DND-41 (cell line): Measurements from ENCODE around the gene SH3TC1.

Experiments
- ATAC-seq: fragments of 200-7000 bp; cut with Tn5 transposase; 3 replicates; pipeline ENCODE4 v1.9.1; 2021; ENCODE audit warnings: low read depth; ENCODE audit not compliant: insufficient read depth
- DNase-seq: peaks from one replicate; pipeline ENCODE4 v3.0.0-alpha.2; 2020
- H2AFZ ChIP-seq: 2 replicates; pipeline ENCODE4 v1.6.0; 2012; ENCODE audit warnings: low read depth, low read length
- H3K27ac ChIP-seq: 2 replicates; pipeline ENCODE4 v1.5.1; 2012; ENCODE audit warnings: low read length, inconsistent platforms
- H3K27me3 ChIP-seq: fragments of 200-600 bp; sonication (generic); 2 replicates; pipeline ENCODE4 v1.6.0; 2012; ENCODE audit warnings: low read length, mild to moderate bottlenecking, inconsistent platforms; ENCODE audit not compliant: insufficient read depth, poor library complexity
- H3K36me3 ChIP-seq: 2 replicates; pipeline ENCODE4 v1.5.1; 2012; ENCODE audit warnings: low read length, inconsistent platforms; ENCODE audit not compliant: insufficient read depth
- H3K4me1 ChIP-seq: 2 replicates; pipeline ENCODE4 v1.5.1; 2012; ENCODE audit warnings: mild to moderate bottlenecking, low read length; ENCODE audit not compliant: insufficient read depth
- H3K4me2 ChIP-seq: 2 replicates; pipeline ENCODE4 v1.6.0; 2012; ENCODE audit warnings: mild to moderate bottlenecking, moderate library complexity, low read length, inconsistent platforms; ENCODE audit not compliant: insufficient read depth
- H3K4me3 ChIP-seq, 2 experiments: fragments of 200-600 bp in 1 of 2; shearing (Covaris generic) in 1 of 2; 2 replicates each; pipeline ENCODE4 v1.5.1; 2012 to 2016; ENCODE audit warnings: inconsistent platforms in 2 of 2, low read length in 2 of 2, mild to moderate bottlenecking in 2 of 2, low read depth in 1 of 2, moderate library complexity in 1 of 2
- H3K79me2 ChIP-seq: 2 replicates; pipeline ENCODE4 v1.6.0; 2012; ENCODE audit warnings: low read length, inconsistent platforms; ENCODE audit not compliant: insufficient read depth
- H3K9ac ChIP-seq: 2 replicates; pipeline ENCODE4 v1.6.0; 2012; ENCODE audit warnings: low read depth, mild to moderate bottlenecking, inconsistent platforms, low read length, moderate library complexity
- H3K9me3 ChIP-seq: 2 replicates; pipeline ENCODE4 v1.5.1; 2012; ENCODE audit warnings: low read length, moderate library complexity, mild to moderate bottlenecking, inconsistent platforms; ENCODE audit not compliant: insufficient read depth, severe bottlenecking
- H4K20me1 ChIP-seq: 2 replicates; pipeline ENCODE4 v1.6.0; 2012; ENCODE audit warnings: low read length; ENCODE audit not compliant: insufficient read depth
- EZH2 ChIP-seq: IDR thresholded peaks from 3 replicates; pipeline ENCODE4 v1.6.1; 2012; ENCODE audit warnings: borderline replicate concordance, low read depth, mild to moderate bottlenecking, moderate library complexity, low read length, inconsistent platforms; ENCODE audit not compliant: severe bottlenecking
- TF ChIP-seq, protein P1 (sequence below): IDR thresholded peaks from 2 replicates; pipeline ENCODE4 v1.5.1; 2012; ENCODE audit warnings: borderline replicate concordance, low read length, moderate library complexity, mild to moderate bottlenecking; ENCODE audit not compliant: poor library complexity, severe bottlenecking; ENCODE audit errors: extremely low read depth

SH3TC1 gene

DNA sequence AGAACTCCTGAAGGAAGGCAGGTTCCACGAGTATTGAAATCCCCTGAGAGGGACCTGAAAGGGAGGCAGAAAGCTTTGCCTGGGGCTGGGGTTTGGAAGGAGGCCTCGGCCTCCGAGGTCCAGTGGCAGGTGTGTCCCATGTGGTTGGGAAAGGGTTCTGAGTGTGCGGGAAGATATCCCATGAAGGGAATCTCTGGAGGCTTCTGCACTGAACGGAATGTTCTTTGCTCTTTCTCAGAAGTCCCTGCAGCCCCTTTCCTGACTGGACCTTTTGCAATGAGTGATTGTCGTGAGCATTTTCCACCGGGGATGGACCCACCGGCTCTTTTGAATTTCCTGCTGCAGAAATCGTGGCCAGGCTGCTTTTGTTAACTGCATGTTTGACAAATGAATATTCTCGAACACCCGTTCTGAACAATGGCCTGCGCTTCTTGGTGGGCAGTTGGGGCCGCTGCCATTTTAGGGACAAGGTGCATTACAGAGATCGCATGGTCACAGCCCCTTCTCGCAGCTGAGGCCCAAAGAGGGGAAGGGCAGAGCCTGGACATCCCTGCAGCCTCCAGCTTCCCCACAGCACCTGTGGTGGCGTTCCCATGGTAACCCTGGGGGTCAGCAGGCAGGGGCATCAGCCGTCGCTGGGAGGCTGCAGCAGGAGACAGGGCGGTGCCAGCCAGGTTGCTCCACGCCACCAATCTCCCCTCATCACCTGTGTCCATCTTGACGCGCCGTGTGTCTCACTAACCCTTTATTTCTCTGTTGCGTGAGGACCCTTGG lies 52.2 kb downstream of the SH3TC1 start:
- H3K4me1 ChIP-seq, result no peaks in the 10 kb centered on the region
- H3K9ac ChIP-seq, result no peak overlapping the region
- H3K9me3 ChIP-seq, result no peaks in the 10 kb centered on the region
- TF ChIP-seq, protein P1, sequence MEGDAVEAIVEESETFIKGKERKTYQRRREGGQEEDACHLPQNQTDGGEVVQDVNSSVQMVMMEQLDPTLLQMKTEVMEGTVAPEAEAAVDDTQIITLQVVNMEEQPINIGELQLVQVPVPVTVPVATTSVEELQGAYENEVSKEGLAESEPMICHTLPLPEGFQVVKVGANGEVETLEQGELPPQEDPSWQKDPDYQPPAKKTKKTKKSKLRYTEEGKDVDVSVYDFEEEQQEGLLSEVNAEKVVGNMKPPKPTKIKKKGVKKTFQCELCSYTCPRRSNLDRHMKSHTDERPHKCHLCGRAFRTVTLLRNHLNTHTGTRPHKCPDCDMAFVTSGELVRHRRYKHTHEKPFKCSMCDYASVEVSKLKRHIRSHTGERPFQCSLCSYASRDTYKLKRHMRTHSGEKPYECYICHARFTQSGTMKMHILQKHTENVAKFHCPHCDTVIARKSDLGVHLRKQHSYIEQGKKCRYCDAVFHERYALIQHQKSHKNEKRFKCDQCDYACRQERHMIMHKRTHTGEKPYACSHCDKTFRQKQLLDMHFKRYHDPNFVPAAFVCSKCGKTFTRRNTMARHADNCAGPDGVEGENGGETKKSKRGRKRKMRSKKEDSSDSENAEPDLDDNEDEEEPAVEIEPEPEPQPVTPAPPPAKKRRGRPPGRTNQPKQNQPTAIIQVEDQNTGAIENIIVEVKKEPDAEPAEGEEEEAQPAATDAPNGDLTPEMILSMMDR, result no peak
- H3K79me2 ChIP-seq, result no peaks in the 10 kb centered on the region
- no peaks in the 10 kb centered on the region for H4K20me1 ChIP-seq
- no peak for ATAC-seq
- H3K27ac ChIP-seq, result no peak overlapping the region
- DNase-seq, result no peak
- no peaks in the 10 kb centered on the region for H3K36me3 ChIP-seq
- no peaks in the 10 kb centered on the region for H3K27me3 ChIP-seq
- H3K4me2 ChIP-seq, result no peak overlapping the region
- no peak overlapping the region for H2AFZ ChIP-seq
- H3K4me3 ChIP-seq, result no peak overlapping the region

- TF ChIP-seq, protein P1, result no peak
- TF ChIP-seq EZH2, result no peak
- Histone ChIP-seq H3K79me2 (no peaks in the 10 kb centered on the region), H4K20me1 (no peaks in the 10 kb centered on the region), H3K4me3 (no peak overlapping the region), H3K27me3 (no peaks in the 10 kb centered on the region), H3K9ac (no peak overlapping the region), H3K36me3 (no peaks in the 10 kb centered on the region), H2AFZ (no peak overlapping the region), H3K9me3 (no peaks in the 10 kb centered on the region), H3K27ac (no peak overlapping the region), H3K4me2 (no peak overlapping the region), H3K4me1 (no peaks in the 10 kb centered on the region)
- DNase-seq, result no peak
- no peak for ATAC-seq
Observed at GRCh38 chr4:8252301-8253173, 53.4 kb downstream of the SH3TC1 start.

GRCh38 chr4:8254076-8254475 lies 55.0 kb downstream of the SH3TC1 start:
- ATAC-seq (no peak), DNase-seq (no peak)
- Histone ChIP-seq H3K27ac (no peak overlapping the region), H3K9me3 (no peaks in the 10 kb centered on the region), H3K4me3 (no peak overlapping the region), H3K4me2 (no peak overlapping the region), H4K20me1 (no peaks in the 10 kb centered on the region), H3K79me2 (no peaks in the 10 kb centered on the region), H3K4me1 (no peaks in the 10 kb centered on the region), H3K9ac (no peak overlapping the region), H3K36me3 (no peaks in the 10 kb centered on the region), H2AFZ (no peak overlapping the region), H3K27me3 (no peaks in the 10 kb centered on the region)
- TF ChIP-seq, protein P1, result no peak
- TF ChIP-seq EZH2, result no peak
